D721Med (cell line): ENCODE measurements around the gene WDR81.

Experiments used
- DNase-seq: peaks from one replicate; pipeline ENCODE4 v3.0.0; 2011; ENCODE audit warnings: low spot score; ENCODE audit not compliant: insufficient read length
- FAIRE-seq: peaks from 2 replicates; lab custom pipeline; 2011; peaks lifted over from hg19 to GRCh38; lab: Jason Lieb, UNC
- TF ChIP-seq, protein P1 (sequence below): IDR thresholded peaks from 2 replicates; pipeline ENCODE4 v1.5.1; 2012; ENCODE audit warnings: mild to moderate bottlenecking, control low read depth; ENCODE audit not compliant: insufficient read depth; ENCODE audit errors: missing control alignments

The WDR81 gene

DNA sequence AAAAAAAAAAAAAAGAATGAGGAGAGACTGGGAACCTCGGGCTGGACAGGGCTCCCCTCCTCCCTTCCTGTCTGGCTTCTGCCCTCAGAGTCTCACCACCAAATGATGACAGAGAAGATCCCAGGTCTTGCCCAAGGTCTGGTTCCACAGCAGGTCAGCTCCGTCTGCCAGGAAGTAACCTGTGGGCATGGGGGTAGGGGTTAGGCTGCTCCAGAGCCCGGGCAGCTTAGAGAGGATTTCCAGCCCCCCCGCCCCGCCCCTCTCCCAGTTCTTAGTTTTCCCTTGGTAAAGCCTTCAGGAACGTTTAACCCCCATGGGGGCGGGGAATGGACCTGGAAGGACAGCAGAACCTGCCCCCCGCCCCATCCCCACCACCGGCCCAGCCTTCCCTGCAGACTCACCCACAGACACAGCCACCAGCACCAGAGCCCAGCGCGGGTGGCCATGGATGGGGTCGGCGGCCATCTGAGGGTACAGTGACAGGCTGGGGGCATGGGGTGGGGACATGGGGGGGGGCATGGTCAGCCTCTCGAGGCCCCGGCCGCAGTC lies 15.0 kb upstream of the WDR81 start:
- TF ChIP-seq, protein P1, sequence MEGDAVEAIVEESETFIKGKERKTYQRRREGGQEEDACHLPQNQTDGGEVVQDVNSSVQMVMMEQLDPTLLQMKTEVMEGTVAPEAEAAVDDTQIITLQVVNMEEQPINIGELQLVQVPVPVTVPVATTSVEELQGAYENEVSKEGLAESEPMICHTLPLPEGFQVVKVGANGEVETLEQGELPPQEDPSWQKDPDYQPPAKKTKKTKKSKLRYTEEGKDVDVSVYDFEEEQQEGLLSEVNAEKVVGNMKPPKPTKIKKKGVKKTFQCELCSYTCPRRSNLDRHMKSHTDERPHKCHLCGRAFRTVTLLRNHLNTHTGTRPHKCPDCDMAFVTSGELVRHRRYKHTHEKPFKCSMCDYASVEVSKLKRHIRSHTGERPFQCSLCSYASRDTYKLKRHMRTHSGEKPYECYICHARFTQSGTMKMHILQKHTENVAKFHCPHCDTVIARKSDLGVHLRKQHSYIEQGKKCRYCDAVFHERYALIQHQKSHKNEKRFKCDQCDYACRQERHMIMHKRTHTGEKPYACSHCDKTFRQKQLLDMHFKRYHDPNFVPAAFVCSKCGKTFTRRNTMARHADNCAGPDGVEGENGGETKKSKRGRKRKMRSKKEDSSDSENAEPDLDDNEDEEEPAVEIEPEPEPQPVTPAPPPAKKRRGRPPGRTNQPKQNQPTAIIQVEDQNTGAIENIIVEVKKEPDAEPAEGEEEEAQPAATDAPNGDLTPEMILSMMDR: no peak
- DNase-seq (no peak), FAIRE-seq (no peak)

DNA sequence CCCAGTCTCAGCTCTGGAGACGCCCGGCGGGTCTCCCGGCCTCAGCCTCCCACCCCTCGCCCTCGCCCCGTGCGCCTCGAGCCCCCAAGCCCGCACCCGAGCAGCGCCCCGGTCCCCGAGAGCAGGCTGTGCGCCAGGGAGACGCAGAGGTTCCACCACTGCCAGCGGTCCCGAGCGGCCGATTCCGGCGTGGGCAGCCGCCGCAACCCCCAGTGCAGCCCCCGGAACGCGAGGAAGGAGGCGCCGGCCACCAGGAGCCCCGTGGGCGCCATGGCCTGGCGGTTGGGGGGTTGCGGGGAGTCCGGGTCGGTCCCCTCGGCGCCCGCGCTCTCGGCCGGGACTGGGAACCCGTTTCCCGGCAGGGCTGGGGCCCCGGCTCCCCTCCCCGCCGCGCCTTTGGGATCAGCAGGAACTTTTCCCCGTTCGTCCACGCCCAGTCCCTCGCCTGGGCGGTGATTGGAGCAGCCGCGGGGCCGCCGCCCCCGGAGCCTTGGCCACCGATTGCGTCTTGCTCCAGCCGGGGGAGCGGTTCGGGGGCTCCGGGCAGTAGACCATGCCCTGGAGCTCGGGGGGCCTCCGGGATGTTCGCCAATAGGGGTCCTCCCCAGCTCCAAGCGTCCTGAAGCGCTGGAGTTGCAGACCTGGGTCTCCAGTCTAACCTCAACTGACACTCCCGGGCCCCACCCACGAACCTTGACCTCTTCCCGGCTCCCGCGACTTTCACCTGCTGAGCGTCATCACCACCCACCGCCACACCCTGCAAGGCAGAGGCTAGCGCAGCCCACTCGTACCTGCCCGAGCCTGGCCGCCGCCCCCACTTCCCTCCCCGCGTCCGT lies 14.3 kb upstream of the WDR81 start, which contains the start of gene TLCD2:
TLCD2 (minus strand) TSS at position 407 of the 836 bp plus-strand sequence; CDS start at position 272, 135 bp downstream.
- DNase-seq (peak; percentile 89), FAIRE-seq (no peak)
- TF ChIP-seq, protein P1: no peak

DNA sequence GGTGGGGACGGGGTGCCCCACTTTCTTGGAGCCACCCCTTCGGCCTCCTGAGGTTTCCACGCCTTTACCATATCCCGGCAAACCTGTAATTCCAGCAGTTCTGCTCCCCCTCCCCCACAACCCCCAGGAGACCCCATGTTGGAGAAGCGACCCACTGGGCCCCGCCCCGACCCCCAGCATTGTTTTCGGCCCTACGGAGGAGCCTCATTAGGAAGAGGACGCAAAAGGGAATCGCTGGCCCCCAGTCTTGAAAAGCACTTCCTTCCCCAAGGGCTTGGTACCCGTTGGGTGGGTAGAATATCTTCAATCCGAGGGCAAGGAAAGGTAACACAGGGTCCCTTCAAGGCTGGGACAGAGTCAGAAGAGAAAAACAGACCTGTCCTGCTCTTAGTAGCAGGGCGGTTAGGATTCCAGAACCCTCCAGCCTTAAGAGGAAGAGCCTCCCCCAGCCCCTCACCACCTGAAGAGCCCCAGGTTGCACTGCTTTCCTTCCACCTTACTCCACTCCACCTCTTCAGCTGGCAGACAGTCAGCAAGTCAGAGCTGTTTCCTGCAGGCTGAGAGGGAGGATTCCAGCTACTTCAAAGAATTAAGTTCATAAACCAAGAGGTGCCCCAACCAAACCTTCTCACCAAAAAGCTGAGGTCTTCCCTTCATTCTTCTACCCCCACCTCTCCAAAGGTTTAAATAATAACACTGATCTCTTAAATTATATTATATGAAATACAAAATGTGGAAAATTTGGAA lies 13.5 kb upstream of the WDR81 start:
- TF ChIP-seq, protein P1: no peak
- no peak for FAIRE-seq
- no peak for DNase-seq

DNA sequence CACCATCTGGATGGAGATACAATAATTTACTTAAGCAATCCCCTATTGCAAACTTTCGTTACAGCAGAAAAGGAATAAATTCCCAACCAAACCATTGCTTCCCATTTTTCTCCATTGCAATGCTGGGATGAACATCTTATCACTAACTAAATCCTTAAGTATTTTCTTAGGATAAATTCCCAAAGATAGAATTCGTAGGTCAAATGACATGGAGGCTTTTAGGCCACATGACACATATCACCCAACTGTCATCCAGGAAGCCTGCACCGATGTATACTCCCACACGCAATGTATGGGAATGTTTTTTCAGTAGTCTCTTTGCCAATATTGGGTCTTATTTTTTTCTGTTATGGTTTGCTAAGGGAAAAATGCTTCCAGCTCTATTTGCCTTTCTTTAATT lies 12.7 kb upstream of the WDR81 start:
- TF ChIP-seq, protein P1: no peak
- no peak for FAIRE-seq
- DNase-seq: no peak

DNA sequence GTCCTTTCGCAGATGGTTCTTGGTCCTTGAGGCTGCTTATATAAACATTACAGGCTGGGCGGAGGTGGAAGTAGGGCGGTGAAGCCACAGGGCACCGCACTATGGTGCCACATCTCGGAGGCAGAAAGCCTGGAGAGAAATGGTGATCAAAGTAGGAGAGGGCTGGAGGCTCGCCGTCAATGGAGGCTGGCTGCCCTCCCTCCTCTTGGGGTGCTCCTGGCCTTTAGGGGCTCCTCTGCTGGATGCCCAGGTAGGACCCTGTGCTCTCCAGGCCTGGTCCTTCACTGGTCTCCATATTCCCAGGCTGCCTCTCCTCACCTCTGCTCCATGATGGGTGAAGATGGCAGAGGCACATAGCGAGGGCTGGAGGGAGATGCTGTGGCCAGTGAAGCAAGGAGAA lies 12.2 kb upstream of the WDR81 start:
- no peak for FAIRE-seq
- DNase-seq: no peak
- TF ChIP-seq, protein P1: no peak

DNA sequence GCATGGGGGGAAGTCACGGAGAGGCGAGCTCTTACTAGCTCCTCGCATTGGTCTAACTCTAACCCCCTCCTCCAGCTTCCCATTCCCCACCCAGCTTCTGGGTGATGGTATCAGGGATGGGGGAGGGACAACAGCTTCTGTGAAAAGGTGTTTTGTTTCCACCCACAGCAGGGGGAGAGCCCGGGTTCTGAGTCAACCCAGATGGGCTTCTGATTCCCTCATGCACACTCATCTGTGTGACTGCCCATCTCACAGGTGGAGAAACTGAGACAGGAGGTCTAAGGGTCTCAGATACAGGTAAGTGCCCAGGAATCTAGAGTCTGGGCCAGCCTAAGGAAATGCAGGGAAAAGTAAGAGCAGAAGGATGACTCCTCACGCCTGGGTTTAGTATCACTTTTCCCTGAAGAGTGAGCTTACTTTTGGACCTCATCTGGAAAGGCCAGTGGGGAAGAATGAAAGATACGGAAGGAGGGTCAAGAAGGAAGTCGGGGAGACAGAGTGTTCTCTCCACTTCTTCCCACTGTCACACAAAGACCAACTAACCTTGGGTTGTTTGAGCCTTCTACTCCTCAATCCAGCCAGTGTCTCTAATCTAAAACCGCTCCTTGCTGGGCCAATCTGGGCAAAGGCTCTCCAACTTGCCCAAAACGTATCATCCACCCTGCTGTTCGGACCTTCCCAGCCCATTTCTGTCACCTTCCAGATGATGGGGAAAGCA lies 11.2 kb upstream of the WDR81 start:
- no peak for FAIRE-seq
- DNase-seq: no peak
- TF ChIP-seq, protein P1: no peak
